ENCODE results near the gene EXPH5.

DNA sequence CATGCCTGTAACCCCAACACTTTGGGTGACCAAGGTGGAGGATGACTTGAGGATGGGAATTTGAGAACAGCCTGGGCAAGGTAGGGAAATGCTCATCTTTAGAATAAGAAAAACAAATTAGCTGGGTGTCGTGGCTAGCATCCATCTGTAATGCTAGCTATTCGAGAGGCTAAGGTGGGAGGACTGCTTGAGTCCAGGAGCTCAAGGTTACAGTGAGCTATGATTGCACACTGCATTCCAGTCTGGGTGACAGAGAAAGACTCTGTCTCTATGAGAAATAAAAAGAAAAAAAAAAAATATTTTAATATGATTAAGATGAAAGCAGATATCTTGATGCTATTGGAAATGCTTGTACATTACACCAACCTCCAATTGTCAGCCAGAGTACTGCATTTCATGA is 42.7 kb upstream of the EXPH5 start:
- TF ChIP-seq ZNF548 (tag by site-specific recombination; IDR thresholded peaks at IDR 0.05) (no peak), ZNF776 (tag by site-specific recombination; IDR thresholded peaks at IDR 0.05; ENCODE audit: borderline replicate concordance) (no peak), ZFP69B (tag by site-specific recombination; IDR thresholded peaks at IDR 0.05) (no peak), ZNF571 (tag by site-specific recombination; IDR thresholded peaks at IDR 0.05) (no peak), ZNF670 (tag by site-specific recombination; IDR thresholded peaks at IDR 0.05; ENCODE audit: low read depth) (no peak), ZNF777 (tag by site-specific recombination; IDR thresholded peaks at IDR 0.05; ENCODE audit: borderline replicate concordance) (no peak)
- TF ChIP-seq, protein P1, sequence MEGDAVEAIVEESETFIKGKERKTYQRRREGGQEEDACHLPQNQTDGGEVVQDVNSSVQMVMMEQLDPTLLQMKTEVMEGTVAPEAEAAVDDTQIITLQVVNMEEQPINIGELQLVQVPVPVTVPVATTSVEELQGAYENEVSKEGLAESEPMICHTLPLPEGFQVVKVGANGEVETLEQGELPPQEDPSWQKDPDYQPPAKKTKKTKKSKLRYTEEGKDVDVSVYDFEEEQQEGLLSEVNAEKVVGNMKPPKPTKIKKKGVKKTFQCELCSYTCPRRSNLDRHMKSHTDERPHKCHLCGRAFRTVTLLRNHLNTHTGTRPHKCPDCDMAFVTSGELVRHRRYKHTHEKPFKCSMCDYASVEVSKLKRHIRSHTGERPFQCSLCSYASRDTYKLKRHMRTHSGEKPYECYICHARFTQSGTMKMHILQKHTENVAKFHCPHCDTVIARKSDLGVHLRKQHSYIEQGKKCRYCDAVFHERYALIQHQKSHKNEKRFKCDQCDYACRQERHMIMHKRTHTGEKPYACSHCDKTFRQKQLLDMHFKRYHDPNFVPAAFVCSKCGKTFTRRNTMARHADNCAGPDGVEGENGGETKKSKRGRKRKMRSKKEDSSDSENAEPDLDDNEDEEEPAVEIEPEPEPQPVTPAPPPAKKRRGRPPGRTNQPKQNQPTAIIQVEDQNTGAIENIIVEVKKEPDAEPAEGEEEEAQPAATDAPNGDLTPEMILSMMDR (tag by site-specific recombination; IDR thresholded peaks at IDR 0.05): no peak
- TF ChIP-seq, protein P2, sequence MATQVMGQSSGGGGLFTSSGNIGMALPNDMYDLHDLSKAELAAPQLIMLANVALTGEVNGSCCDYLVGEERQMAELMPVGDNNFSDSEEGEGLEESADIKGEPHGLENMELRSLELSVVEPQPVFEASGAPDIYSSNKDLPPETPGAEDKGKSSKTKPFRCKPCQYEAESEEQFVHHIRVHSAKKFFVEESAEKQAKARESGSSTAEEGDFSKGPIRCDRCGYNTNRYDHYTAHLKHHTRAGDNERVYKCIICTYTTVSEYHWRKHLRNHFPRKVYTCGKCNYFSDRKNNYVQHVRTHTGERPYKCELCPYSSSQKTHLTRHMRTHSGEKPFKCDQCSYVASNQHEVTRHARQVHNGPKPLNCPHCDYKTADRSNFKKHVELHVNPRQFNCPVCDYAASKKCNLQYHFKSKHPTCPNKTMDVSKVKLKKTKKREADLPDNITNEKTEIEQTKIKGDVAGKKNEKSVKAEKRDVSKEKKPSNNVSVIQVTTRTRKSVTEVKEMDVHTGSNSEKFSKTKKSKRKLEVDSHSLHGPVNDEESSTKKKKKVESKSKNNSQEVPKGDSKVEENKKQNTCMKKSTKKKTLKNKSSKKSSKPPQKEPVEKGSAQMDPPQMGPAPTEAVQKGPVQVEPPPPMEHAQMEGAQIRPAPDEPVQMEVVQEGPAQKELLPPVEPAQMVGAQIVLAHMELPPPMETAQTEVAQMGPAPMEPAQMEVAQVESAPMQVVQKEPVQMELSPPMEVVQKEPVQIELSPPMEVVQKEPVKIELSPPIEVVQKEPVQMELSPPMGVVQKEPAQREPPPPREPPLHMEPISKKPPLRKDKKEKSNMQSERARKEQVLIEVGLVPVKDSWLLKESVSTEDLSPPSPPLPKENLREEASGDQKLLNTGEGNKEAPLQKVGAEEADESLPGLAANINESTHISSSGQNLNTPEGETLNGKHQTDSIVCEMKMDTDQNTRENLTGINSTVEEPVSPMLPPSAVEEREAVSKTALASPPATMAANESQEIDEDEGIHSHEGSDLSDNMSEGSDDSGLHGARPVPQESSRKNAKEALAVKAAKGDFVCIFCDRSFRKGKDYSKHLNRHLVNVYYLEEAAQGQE (tag by site-specific recombination; IDR thresholded peaks at IDR 0.05): no peak
- TF ChIP-seq, protein P3, sequence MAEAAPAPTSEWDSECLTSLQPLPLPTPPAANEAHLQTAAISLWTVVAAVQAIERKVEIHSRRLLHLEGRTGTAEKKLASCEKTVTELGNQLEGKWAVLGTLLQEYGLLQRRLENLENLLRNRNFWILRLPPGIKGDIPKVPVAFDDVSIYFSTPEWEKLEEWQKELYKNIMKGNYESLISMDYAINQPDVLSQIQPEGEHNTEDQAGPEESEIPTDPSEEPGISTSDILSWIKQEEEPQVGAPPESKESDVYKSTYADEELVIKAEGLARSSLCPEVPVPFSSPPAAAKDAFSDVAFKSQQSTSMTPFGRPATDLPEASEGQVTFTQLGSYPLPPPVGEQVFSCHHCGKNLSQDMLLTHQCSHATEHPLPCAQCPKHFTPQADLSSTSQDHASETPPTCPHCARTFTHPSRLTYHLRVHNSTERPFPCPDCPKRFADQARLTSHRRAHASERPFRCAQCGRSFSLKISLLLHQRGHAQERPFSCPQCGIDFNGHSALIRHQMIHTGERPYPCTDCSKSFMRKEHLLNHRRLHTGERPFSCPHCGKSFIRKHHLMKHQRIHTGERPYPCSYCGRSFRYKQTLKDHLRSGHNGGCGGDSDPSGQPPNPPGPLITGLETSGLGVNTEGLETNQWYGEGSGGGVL (tag by site-specific recombination; IDR thresholded peaks at IDR 0.05): no peak
- TF ChIP-seq, protein P4, sequence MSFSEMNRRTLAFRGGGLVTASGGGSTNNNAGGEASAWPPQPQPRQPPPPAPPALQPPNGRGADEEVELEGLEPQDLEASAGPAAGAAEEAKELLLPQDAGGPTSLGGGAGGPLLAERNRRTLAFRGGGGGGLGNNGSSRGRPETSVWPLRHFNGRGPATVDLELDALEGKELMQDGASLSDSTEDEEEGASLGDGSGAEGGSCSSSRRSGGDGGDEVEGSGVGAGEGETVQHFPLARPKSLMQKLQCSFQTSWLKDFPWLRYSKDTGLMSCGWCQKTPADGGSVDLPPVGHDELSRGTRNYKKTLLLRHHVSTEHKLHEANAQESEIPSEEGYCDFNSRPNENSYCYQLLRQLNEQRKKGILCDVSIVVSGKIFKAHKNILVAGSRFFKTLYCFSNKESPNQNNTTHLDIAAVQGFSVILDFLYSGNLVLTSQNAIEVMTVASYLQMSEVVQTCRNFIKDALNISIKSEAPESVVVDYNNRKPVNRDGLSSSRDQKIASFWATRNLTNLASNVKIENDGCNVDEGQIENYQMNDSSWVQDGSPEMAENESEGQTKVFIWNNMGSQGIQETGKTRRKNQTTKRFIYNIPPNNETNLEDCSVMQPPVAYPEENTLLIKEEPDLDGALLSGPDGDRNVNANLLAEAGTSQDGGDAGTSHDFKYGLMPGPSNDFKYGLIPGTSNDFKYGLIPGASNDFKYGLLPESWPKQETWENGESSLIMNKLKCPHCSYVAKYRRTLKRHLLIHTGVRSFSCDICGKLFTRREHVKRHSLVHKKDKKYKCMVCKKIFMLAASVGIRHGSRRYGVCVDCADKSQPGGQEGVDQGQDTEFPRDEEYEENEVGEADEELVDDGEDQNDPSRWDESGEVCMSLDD (tag by site-specific recombination; IDR thresholded peaks at IDR 0.05): no peak
